GM03348 (cell line): ENCODE measurements around the gene EIF3A.
"Not testable (repeated sequence)": the region's sequence is repeated elsewhere in the genome, so short reads cannot be mapped to it uniquely, and the experiment has no call there.

Experiments
- DNase-seq: peaks from one replicate; pipeline ENCODE4 v3.0.0; 2012; ENCODE audit warnings: low spot score

EIF3A gene

GRCh38 chr10:119080521-119081259, at the start of gene EIF3A:
Gene EIF3A, minus strand, starts transcription at chr10:119080817. Its CDS starts 141 bp downstream, at chr10:119080676.
- DNase-seq, result peak; percentile 98

- DNase-seq, result no peak
Observed at GRCh38 chr10:119129721-119130120, 49.1 kb upstream of the EIF3A start.

GRCh38 chr10:119125942-119126341, 45.3 kb upstream of the EIF3A start:
- no peak for DNase-seq

- no peak for DNase-seq
Observed at GRCh38 chr10:119120875-119121274, 40.3 kb upstream of the EIF3A start.

- no peak for DNase-seq
Observed at GRCh38 chr10:119120413-119120867, 39.8 kb upstream of the EIF3A start.

- no peak for DNase-seq
Observed at GRCh38 chr10:119119400-119119799, 38.8 kb upstream of the EIF3A start.

GRCh38 chr10:119118231-119118630, 37.6 kb upstream of the EIF3A start:
- no peak for DNase-seq

GRCh38 chr10:119116326-119116951, 35.8 kb upstream of the EIF3A start:
- no peak for DNase-seq

GRCh38 chr10:119115926-119116325, 35.3 kb upstream of the EIF3A start:
- no peak for DNase-seq

GRCh38 chr10:119113751-119114732, 33.4 kb upstream of the EIF3A start:
- DNase-seq, result peak; percentile 89

- DNase-seq, result peak; percentile 61
Observed at GRCh38 chr10:119112056-119112455, 31.4 kb upstream of the EIF3A start.

GRCh38 chr10:119107771-119108170, 27.2 kb upstream of the EIF3A start:
- DNase-seq, result not testable (repeated sequence)

- not testable (repeated sequence) for DNase-seq
Observed at GRCh38 chr10:119107106-119107505, 26.5 kb upstream of the EIF3A start.

- DNase-seq, result not testable (repeated sequence)
Observed at GRCh38 chr10:119105899-119106298, 25.3 kb upstream of the EIF3A start.

GRCh38 chr10:119105155-119105554, 24.5 kb upstream of the EIF3A start:
- DNase-seq, result no peak

- DNase-seq, result peak; percentile 28
Observed at GRCh38 chr10:119104654-119105015, 24.0 kb upstream of the EIF3A start.

GRCh38 chr10:119103903-119104653, 23.5 kb upstream of the EIF3A start, which contains the start of gene DENND10:
Gene DENND10, plus strand, starts transcription at chr10:119104113. Its CDS starts 30 bp downstream, at chr10:119104143.
- peak; percentile 99 for DNase-seq

GRCh38 chr10:119103241-119103902, 22.8 kb upstream of the EIF3A start:
- DNase-seq, result no peak

GRCh38 chr10:119101366-119102098, 20.9 kb upstream of the EIF3A start:
- no peak for DNase-seq
